KMS-11 (cell line): ENCODE data around the gene DRG1.

ENCODE experiments used
- H2AFZ ChIP-seq: fragments of 200-600 bp; sonication (generic); 2 replicates; pipeline ENCODE4 v1.6.1; 2016; ENCODE audit warnings: antibody characterized with exemption, mixed run types, low read depth
- H3K27ac ChIP-seq: fragments of 200-600 bp; sonication (generic); 2 replicates; pipeline ENCODE4 v1.6.1; 2016; ENCODE audit warnings: mild to moderate bottlenecking, mixed run types
- H3K27me3 ChIP-seq: fragments of 200-600 bp; sonication (generic); 2 replicates; pipeline ENCODE4 v1.6.1; 2017; ENCODE audit warnings: mild to moderate bottlenecking, low read depth, mixed run types, moderate library complexity; ENCODE audit not compliant: insufficient read depth
- H3K36me3 ChIP-seq: fragments of 200-600 bp; sonication (generic); 2 replicates; pipeline ENCODE4 v1.6.1; 2017; ENCODE audit warnings: mild to moderate bottlenecking, mixed run types; ENCODE audit not compliant: insufficient read depth
- H3K4me1 ChIP-seq: fragments of 200-600 bp; sonication (generic); 2 replicates; pipeline ENCODE4 v1.6.1; 2016; ENCODE audit warnings: mild to moderate bottlenecking, low read depth, mixed run types; ENCODE audit not compliant: poor library complexity, severe bottlenecking
- H3K4me2 ChIP-seq: fragments of 200-600 bp; sonication (generic); 2 replicates; pipeline ENCODE4 v1.7.0; 2016; ENCODE audit warnings: mild to moderate bottlenecking, mixed run types
- H3K4me3 ChIP-seq: fragments of 200-600 bp; sonication (generic); IDR thresholded peaks from 2 replicates; pipeline ENCODE4 v1.6.1; 2017; ENCODE audit warnings: low read depth, low read length, mixed read lengths; ENCODE audit not compliant: insufficient read depth
- H3K79me2 ChIP-seq: fragments of 200-600 bp; sonication (generic); 2 replicates; pipeline ENCODE4 v1.6.1; 2016; ENCODE audit warnings: low read depth, mixed run types; ENCODE audit not compliant: insufficient read depth
- H3K9ac ChIP-seq: fragments of 200-600 bp; sonication (generic); 2 replicates; pipeline ENCODE4 v1.6.1; 2016; ENCODE audit warnings: mild to moderate bottlenecking, mixed run types
- H4K20me1 ChIP-seq: fragments of 200-600 bp; sonication (generic); 2 replicates; pipeline ENCODE4 v1.6.1; 2016; ENCODE audit warnings: mild to moderate bottlenecking, mixed run types; ENCODE audit not compliant: insufficient read depth
- TF ChIP-seq, protein P1 (sequence below): fragments of 200-600 bp; sonication (generic); conservative IDR thresholded peaks from 2 replicates; pipeline ENCODE4 v1.6.1; 2017; ENCODE audit warnings: low read depth, mild to moderate bottlenecking, antibody characterized with exemption, low read length, moderate library complexity, mixed read lengths

DRG1 gene

DNA sequence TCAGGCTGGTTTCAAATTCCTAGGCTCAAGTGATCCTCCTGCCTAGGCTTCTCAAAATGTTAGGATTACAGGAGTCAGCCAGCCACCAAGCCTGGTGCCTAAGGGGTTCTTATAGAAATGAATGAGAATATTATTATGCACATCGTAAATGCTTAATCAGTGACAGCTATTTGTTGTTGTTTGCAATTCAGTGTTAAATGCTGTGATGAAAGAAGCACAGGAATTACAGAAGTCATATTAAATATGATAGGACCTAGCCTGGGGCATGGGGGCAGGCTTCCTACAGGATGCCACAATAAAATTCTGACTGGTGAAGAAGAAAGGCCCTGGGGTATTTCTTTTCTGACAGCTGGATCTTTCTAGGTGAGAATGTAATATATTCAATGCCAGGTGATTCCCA lies 39.4 kb upstream of the DRG1 start:
- H3K79me2 ChIP-seq, result no peaks in the 10 kb centered on the region
- no peaks in the 10 kb centered on the region for H3K27me3 ChIP-seq
- H3K27ac ChIP-seq, result no peak overlapping the region
- no peak overlapping the region for H3K9ac ChIP-seq
- no peaks in the 10 kb centered on the region for H4K20me1 ChIP-seq
- no peaks in the 10 kb centered on the region for H3K36me3 ChIP-seq
- TF ChIP-seq, protein P1, sequence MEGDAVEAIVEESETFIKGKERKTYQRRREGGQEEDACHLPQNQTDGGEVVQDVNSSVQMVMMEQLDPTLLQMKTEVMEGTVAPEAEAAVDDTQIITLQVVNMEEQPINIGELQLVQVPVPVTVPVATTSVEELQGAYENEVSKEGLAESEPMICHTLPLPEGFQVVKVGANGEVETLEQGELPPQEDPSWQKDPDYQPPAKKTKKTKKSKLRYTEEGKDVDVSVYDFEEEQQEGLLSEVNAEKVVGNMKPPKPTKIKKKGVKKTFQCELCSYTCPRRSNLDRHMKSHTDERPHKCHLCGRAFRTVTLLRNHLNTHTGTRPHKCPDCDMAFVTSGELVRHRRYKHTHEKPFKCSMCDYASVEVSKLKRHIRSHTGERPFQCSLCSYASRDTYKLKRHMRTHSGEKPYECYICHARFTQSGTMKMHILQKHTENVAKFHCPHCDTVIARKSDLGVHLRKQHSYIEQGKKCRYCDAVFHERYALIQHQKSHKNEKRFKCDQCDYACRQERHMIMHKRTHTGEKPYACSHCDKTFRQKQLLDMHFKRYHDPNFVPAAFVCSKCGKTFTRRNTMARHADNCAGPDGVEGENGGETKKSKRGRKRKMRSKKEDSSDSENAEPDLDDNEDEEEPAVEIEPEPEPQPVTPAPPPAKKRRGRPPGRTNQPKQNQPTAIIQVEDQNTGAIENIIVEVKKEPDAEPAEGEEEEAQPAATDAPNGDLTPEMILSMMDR, result no peak
- no peaks in the 10 kb centered on the region for H3K4me1 ChIP-seq
- H3K4me3 ChIP-seq, result no peak overlapping the region
- H2AFZ ChIP-seq, result no peak overlapping the region
- no peak overlapping the region for H3K4me2 ChIP-seq

DNA sequence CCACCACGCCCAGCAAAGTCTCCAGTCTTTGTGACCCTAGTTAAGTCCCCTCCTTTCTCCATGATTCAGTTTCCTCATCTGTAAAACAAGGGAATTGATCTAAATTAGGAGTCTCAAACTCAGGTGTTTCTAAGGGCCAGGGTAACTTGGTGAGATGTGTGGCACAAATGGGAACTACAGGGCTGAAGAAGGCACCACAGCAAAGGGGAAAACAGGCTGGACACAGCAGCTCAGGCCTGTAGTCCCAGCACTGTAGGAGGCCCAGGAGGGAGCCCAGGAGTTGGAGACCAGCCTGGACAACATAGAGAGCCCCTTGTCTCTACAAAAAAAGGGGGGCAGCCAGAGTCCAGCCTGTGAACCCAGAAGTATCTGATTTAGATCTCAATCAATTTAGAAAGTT lies 37.7 kb upstream of the DRG1 start:
- Histone ChIP-seq H3K79me2 (no peaks in the 10 kb centered on the region), H4K20me1 (no peaks in the 10 kb centered on the region), H3K27me3 (no peaks in the 10 kb centered on the region), H3K4me2 (no peak overlapping the region), H3K27ac (no peak overlapping the region), H3K9ac (no peak overlapping the region), H3K4me3 (no peak overlapping the region), H2AFZ (no peak overlapping the region), H3K4me1 (no peaks in the 10 kb centered on the region), H3K36me3 (no peaks in the 10 kb centered on the region)
- TF ChIP-seq, protein P1, result no peak

DNA sequence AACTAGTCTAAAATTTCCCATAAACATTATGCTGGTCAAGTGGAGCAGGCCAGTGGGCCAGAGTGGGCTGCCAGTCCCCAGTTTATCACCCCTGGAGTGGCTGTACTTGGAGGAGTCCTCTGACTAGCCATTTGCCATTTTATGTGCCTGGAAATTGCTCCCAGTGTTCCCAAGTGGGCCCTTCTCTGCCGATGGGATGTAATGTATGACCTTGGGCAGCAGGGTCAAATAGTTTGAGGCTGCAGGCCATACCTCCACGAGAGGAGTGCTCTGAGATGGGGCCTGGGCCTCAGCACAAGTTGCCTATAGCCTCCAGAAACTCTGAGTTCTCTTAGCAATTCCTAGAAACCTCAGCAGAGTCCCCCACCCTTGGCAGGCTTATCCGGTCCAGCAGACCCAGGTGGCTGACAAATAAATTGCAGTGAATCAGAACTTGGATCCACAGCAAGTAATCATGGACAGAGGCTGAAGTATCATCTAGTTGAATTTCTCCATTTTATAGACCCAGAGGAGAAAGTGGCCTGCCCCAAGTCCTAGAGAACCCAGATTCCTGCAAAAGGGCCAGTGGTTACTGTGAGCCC lies 35.4 kb upstream of the DRG1 start:
- Histone ChIP-seq H3K9ac (no peak overlapping the region), H3K4me3 (no peak overlapping the region), H3K36me3 (no peaks in the 10 kb centered on the region), H3K27ac (no peak overlapping the region), H3K4me1 (no peaks in the 10 kb centered on the region), H3K79me2 (no peaks in the 10 kb centered on the region), H4K20me1 (no peaks in the 10 kb centered on the region), H2AFZ (no peak overlapping the region), H3K27me3 (no peaks in the 10 kb centered on the region), H3K4me2 (no peak overlapping the region)
- TF ChIP-seq, protein P1, result no peak

DNA sequence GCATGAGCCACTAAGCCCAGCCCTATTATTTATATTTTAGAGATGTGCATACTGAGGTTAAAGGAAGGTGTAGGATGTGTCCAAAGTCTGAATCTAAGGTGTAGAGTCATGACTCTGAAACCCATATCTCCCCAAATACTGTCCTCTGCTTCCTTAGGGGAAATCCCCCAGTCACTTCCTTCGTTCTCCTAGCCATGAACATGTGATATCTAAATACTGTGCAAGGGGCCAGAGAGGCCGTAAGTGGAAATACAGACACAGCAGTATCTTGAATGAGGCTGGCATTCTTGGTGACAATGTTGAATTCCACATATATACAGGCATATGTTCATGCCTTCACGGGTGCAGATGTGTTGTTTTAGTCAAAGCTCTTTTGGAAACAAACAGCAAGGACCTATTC lies 32.0 kb upstream of the DRG1 start:
- Histone ChIP-seq H3K4me3 (no peak overlapping the region), H3K4me2 (no peak overlapping the region), H3K27me3 (no peaks in the 10 kb centered on the region), H3K36me3 (no peaks in the 10 kb centered on the region), H3K79me2 (no peaks in the 10 kb centered on the region), H3K27ac (no peak overlapping the region), H4K20me1 (no peaks in the 10 kb centered on the region), H3K9ac (no peak overlapping the region), H3K4me1 (no peaks in the 10 kb centered on the region), H2AFZ (no peak overlapping the region)
- TF ChIP-seq, protein P1, result no peak

DNA sequence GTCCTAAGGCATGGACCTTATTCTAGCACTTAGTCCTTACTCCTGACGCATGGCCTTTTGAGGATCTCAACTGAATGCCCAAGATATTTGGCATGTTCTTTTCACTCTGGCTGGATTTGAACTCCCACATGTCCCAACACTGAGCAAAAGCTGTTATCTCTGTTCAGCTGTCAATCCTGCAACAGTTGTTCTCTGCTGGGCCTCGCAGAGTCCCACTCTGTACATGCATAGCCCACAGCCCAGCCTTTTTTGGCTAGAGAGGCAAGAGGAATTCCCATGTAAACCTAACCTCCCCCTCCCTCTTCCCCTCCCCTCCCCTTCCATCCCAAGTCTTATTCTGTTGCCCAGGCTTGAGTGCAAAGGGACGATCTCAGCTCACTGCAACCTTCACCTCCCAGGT lies 21.8 kb upstream of the DRG1 start:
- Histone ChIP-seq H4K20me1 (no peaks in the 10 kb centered on the region), H3K36me3 (no peaks in the 10 kb centered on the region), H3K27me3 (no peaks in the 10 kb centered on the region), H3K27ac (no peak overlapping the region), H3K4me3 (no peak overlapping the region), H3K79me2 (no peaks in the 10 kb centered on the region), H3K4me2 (no peak overlapping the region), H2AFZ (no peak overlapping the region), H3K9ac (no peak overlapping the region), H3K4me1 (peaks cover 5% of the 10 kb centered on the region)
- TF ChIP-seq, protein P1, result no peak
